HG03558 (cell line): ENCODE data around the gene PIN1.

ENCODE experiments used
- ATAC-seq: cut with Tn5 transposase; IDR thresholded peaks from one replicate; pipeline ENCODE4 v1.9.1; 2021; ENCODE audit warnings: moderate number of reproducible peaks; ENCODE audit not compliant: unreplicated experiment; ENCODE audit errors: extremely low read depth

PIN1 gene

GRCh38 chr19:9878511-9879196, 43.5 kb downstream of the PIN1 start:
- ATAC-seq, result no peak

- no peak for ATAC-seq
These were observed 46.6 kb downstream of the PIN1 start for GRCh38 chr19:9881720-9882119.

GRCh38 chr19:9883231-9883758, 48.2 kb downstream of the PIN1 start:
- no peak for ATAC-seq

- ATAC-seq, result no peak
These were observed 48.6 kb downstream of the PIN1 start for GRCh38 chr19:9883764-9884163.

GRCh38 chr19:9885077-9885552, 50.0 kb downstream of the PIN1 start:
- ATAC-seq, result no peak

GRCh38 chr19:9891609-9892373, 56.7 kb downstream of the PIN1 start:
- no peak for ATAC-seq
